Measurements from ENCODE around the gene WNT2B. TPM values are rescaled to one million over a fixed set of nuclear protein-coding genes. Genes with fewer than 3 reads are reported as not detected.
A peak's percentile ranks its signal among the peaks of the same experiment; 100 is the strongest.

Gene WNT2B
- total and polyA plus RNA-seq, 2 of the 8 experiments (the other 6 are each of a cell fraction or from before 2014, with no cell fraction given): 0.33 to 2.0 TPM

DNA sequence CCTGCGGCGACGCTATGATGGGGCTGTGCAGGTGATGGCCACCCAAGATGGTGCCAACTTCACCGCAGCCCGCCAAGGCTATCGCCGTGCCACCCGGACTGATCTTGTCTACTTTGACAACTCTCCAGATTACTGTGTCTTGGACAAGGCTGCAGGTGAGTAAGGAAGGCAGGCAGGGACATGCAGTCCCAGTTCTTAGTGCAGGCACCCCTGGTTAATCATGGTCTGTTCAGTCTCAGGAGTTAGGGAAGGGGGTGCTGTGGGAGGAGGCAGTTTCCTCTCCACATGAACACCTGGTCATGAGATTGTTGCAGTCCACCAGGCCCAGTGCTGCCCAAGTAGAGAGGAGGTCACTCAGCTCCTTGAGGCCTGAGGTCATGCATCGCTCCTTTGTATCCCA, 8.5 kb downstream of the WNT2B start:
- Histone ChIP-seq H2BK5ac (ENCODE audit: low read depth, low read length) (no peak overlapping the region), H3K79me1 (ENCODE audit: low read depth, low read length) (no peaks in the 10 kb centered on the region), H4K20me1 (replicated peaks in 1 of 2; ENCODE audit: control insufficient read depth in 1 of 2, insufficient read depth in 2 of 2, low read length in 2 of 2) (no peaks in the 10 kb centered on the region), H3K4ac (replicated peaks; ENCODE audit: insufficient read length, low read depth, low read length) (no peak overlapping the region), H3K4me2 (ENCODE audit: insufficient read depth in 1 of 2, low read depth in 2 of 2, low read length in 2 of 2) (no peak overlapping the region), H2BK20ac (ENCODE audit: low read length) (no peak overlapping the region), H3K79me2 (ENCODE audit: control insufficient read depth in 1 of 2, insufficient read depth in 2 of 2, low read length in 2 of 2) (no peaks in the 10 kb centered on the region), H3K23me2 (ENCODE audit: low read depth, low read length) (no peaks in the 10 kb centered on the region), H3K27me3 (replicated peaks in 1 of 4; ENCODE audit: control insufficient read depth in 3 of 4, extremely low read depth in 1 of 4, insufficient read depth in 3 of 4, low read length in 3 of 4) (peaks cover 0 to 8% (median 4%) of the 10 kb centered on the region in 4 experiments; a peak in 3 of 7 replicates), H3K36me3 (ENCODE audit: control insufficient read depth in 2 of 4, insufficient read depth in 4 of 4, low read length in 3 of 4) (no peaks in the 10 kb centered on the region), H2BK120ac (replicated peaks; ENCODE audit: low read depth, low read length) (no peak overlapping the region), H3K4me1 (replicated peaks in 1 of 4; ENCODE audit: control insufficient read depth in 3 of 4, insufficient read depth in 4 of 4, low read length in 3 of 4) (peaks cover 0 to 3% (median 0%) of the 10 kb centered on the region in 4 experiments; a peak in 1 of 7 replicates), H2AK5ac (ENCODE audit: low read depth, low read length) (no peak overlapping the region), H3K27ac (ENCODE audit: low read depth, low read length) (no peak overlapping the region), H4K91ac (replicated peaks; ENCODE audit: insufficient read length, low read length) (no peak overlapping the region), H3K14ac (ENCODE audit: insufficient read length) (no peak overlapping the region), H4K8ac (ENCODE audit: extremely low read depth, insufficient read depth, low read length) (0 out of 2 replicates have a peak overlapping the region, but pooled peaks have one; percentile 58), H3K56ac (replicated peaks; ENCODE audit: insufficient read length, low read depth, low read length) (no peak overlapping the region), H3K9ac (replicated peaks in 1 of 4; ENCODE audit: extremely low read depth in 1 of 4, low read depth in 3 of 4, low read length in 3 of 4) (no peak overlapping the region; a peak in 1 of 7 replicates), H4K5ac (ENCODE audit: insufficient read length, low read depth, low read length) (no peak overlapping the region), H3K4me3 (ENCODE audit: extremely low read depth in 1 of 4, insufficient read depth in 2 of 4, low read depth in 3 of 4, low read length in 4 of 4) (no peak overlapping the region), H3K9me3 (ENCODE audit: insufficient read depth in 2 of 2, low read depth in 1 of 2, low read length in 1 of 2) (no peaks in the 10 kb centered on the region), H3K23ac (ENCODE audit: insufficient read length) (no peak overlapping the region), H2AFZ (ENCODE audit: low read length) (no peak overlapping the region), H2BK15ac (ENCODE audit: low read length) (peak overlapping the region; percentile 54; the same call in 1 of the 2 replicates), H3K18ac (ENCODE audit: extremely low read depth, low read length) (no peak overlapping the region), H2BK12ac (ENCODE audit: low read depth, low read length) (no peak overlapping the region)
- TF ChIP-seq CBX8 (IDR thresholded peaks at IDR 0.05; ENCODE audit: borderline replicate concordance, low read depth, low read length) (no peak), PHF8 (conservative IDR thresholded peaks at IDR 0.05; ENCODE audit: low read depth, low read length) (no peak)
- WGBS, 2 experiments (ENCODE audit: extremely low coverage in 1 of 2, insufficient coverage in 1 of 2, insufficient read length in 1 of 2, insufficient replicate concordance in 2 of 2, low coverage in 1 of 2, low lambda C conversion rate in 2 of 2, missing lambda C conversion rate in 1 of 2): 94% methylated on average over 9 of the region's 9 CpGs; no CpG with 5 or more reads in 1 of the 2 experiments
- ChIA-PET CTCF (ENCODE audit: partially characterized antibody) (interaction anchor here (1.2 kb wide), 1 partner anchor 15 kb away, joined by 3 read pairs; no protein-coding TSS in a partner anchor), POLR2A (ENCODE audit: partially characterized antibody) (interaction anchor here (1.3 kb wide), 1 partner anchor 9 kb away, joined by 3 read pairs; no protein-coding TSS in a partner anchor)
- FAIRE-seq: no peak
- DNase-seq (ENCODE audit: low read depth in 1 of 2, low spot score in 2 of 2): no peak
